Fibroblast of the aortic adventitia (primary cell): ENCODE results near the gene ZNF446. TPM values are rescaled to one million over a fixed set of nuclear protein-coding genes. Genes with fewer than 3 reads are reported as not detected.

Experiments
- DNase-seq: peaks from one replicate; pipeline ENCODE4 v3.0.0-alpha.2; 2010; ENCODE audit warnings: low read depth
- H3K4me3 ChIP-seq: 2 replicates; pipeline ENCODE4 v1.5.1; 2011; ENCODE audit warnings: low read depth, mild to moderate bottlenecking, control low read depth, low read length, moderate library complexity
- CTCF ChIP-seq: IDR thresholded peaks from 2 replicates; pipeline ENCODE4 v1.5.1; 2011; ENCODE audit warnings: mild to moderate bottlenecking, low read length, control low read depth, inconsistent platforms; ENCODE audit not compliant: insufficient read depth
- total RNA-seq: library from RNA; depleted of rRNA; stranded (reverse); fragments of >200 nt; gene quantifications from 2 replicates; pipeline ENCODE4 v1.2.3, GENCODE V29; 2012; ENCODE audit warnings: low replicate concordance

ZNF446 gene
- total RNA-seq, 1 donor, result 7.5 TPM

GRCh38 chr19:58515259-58515658 is 39.1 kb downstream of the ZNF446 start:
- no peak overlapping the region for H3K4me3 ChIP-seq
- no peak for TF ChIP-seq CTCF
- DNase-seq, result no peak

GRCh38 chr19:58516246-58516836 is 40.2 kb downstream of the ZNF446 start:
- TF ChIP-seq CTCF, result no peak
- H3K4me3 ChIP-seq, result no peak overlapping the region
- DNase-seq, result no peak

GRCh38 chr19:58516964-58517833 is 41.0 kb downstream of the ZNF446 start:
- no peak for TF ChIP-seq CTCF
- H3K4me3 ChIP-seq, result peak overlapping the region; percentile 28
- no peak for DNase-seq

- TF ChIP-seq CTCF, result no peak
- no peak for DNase-seq
- H3K4me3 ChIP-seq, result peak overlapping the region; percentile 91
Observed at GRCh38 chr19:58518256-58519086, 42.3 kb downstream of the ZNF446 start.

GRCh38 chr19:58519087-58519354 is 42.9 kb downstream of the ZNF446 start:
- peak; percentile 82 for TF ChIP-seq CTCF
- peak overlapping the region; percentile 91 for H3K4me3 ChIP-seq
- peak; percentile 73 for DNase-seq

- H3K4me3 ChIP-seq, result peak within 1 kb of the TSS; percentile 91
- peak; percentile 71 for TF ChIP-seq CTCF
- DNase-seq, result peak; percentile 98
Observed at GRCh38 chr19:58519355-58520256, 43.5 kb downstream of the ZNF446 start, which contains the start of gene ZBTB45. Gene ZBTB45 (minus strand): TSS chr19:58519810. CDS start chr19:58517673, 2,137 bp downstream.
